Fibroblast of villous mesenchyme (primary cell): ENCODE data around the gene MLLT3. TPM values are rescaled to one million over a fixed set of nuclear protein-coding genes. Genes with fewer than 3 reads are reported as not detected.

ENCODE experiments used
- DNase-seq: peaks from one replicate; pipeline ENCODE4 v3.0.0-alpha.2; 2010; ENCODE audit warnings: low read depth
- H3K4me3 ChIP-seq: 2 replicates; pipeline ENCODE4 v1.5.1; 2011; ENCODE audit warnings: low read depth, mild to moderate bottlenecking, low read length
- total RNA-seq: library from RNA; depleted of rRNA; stranded (reverse); fragments of >200 nt; gene quantifications from 2 replicates; pipeline ENCODE4 v1.2.3, GENCODE V29; 2012
- TF ChIP-seq, protein P1 (sequence below): IDR thresholded peaks from 2 replicates; pipeline ENCODE4 v1.5.1; 2012; ENCODE audit warnings: low read depth, mild to moderate bottlenecking, low read length; ENCODE audit not compliant: insufficient read depth

The MLLT3 gene
- total RNA-seq, 1 donor = 44.9 TPM

DNA sequence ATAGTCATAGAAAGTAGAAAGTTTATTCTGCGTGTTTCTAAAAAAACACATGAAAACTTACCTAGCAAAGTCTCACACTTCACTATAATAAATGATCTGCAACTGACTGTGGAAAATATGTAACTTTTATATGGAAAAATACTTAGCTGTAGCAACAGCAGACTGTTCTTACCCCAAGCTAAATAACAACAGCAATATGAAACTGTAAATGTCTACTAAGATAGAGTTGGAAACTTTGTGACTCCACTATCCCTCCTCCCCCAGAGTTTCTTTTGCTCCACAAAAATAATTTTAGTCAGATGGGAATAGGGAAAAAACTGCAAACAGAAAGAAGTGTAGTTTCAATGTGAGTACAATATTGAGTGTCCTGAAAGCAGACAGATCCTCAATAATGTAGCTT, 21.0 kb downstream of the MLLT3 start:
- no peak for DNase-seq
- TF ChIP-seq, protein P1, sequence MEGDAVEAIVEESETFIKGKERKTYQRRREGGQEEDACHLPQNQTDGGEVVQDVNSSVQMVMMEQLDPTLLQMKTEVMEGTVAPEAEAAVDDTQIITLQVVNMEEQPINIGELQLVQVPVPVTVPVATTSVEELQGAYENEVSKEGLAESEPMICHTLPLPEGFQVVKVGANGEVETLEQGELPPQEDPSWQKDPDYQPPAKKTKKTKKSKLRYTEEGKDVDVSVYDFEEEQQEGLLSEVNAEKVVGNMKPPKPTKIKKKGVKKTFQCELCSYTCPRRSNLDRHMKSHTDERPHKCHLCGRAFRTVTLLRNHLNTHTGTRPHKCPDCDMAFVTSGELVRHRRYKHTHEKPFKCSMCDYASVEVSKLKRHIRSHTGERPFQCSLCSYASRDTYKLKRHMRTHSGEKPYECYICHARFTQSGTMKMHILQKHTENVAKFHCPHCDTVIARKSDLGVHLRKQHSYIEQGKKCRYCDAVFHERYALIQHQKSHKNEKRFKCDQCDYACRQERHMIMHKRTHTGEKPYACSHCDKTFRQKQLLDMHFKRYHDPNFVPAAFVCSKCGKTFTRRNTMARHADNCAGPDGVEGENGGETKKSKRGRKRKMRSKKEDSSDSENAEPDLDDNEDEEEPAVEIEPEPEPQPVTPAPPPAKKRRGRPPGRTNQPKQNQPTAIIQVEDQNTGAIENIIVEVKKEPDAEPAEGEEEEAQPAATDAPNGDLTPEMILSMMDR = no peak
- H3K4me3 ChIP-seq = no peak overlapping the region

DNA sequence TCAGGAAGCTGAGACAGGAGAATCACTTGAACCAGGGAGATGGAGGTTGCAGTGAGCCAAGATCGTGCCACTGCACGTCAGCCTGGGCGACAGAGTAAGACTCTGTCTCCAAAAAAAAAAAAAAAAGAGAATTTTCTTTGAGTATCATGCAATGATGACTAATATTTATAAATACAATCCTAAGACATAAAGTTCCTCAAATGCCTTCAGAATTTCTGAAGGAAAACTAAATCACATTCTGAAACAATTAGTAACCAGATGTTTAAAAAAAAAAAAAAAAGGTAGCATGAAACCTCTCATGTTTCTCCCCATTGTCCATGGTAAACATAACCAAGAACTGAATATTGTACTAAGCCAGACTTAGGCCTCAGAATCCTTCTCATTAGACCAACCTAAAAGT, 23.1 kb downstream of the MLLT3 start:
- TF ChIP-seq, protein P1 = no peak
- peak; percentile 34 for DNase-seq
- H3K4me3 ChIP-seq = no peak overlapping the region

DNA sequence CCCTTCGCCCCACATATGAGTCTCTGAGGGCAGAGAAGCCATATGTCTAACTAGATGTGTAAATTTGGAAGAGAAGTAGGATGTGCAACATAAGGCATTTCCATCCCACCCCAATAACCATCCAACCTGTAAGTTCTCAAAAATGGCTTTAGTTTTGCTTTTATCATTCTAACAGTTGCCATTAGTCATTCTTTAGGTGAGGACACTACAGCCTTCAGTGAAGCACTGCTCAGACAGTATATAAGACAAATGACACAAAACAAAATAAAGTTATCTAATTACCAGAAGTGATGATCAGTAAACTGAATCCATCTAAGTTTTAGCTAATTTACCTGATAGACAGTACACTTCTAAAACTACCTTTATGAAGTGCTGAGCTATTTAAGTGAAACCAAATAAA, 23.9 kb downstream of the MLLT3 start:
- TF ChIP-seq, protein P1 = no peak
- H3K4me3 ChIP-seq = no peak overlapping the region
- DNase-seq = no peak

DNA sequence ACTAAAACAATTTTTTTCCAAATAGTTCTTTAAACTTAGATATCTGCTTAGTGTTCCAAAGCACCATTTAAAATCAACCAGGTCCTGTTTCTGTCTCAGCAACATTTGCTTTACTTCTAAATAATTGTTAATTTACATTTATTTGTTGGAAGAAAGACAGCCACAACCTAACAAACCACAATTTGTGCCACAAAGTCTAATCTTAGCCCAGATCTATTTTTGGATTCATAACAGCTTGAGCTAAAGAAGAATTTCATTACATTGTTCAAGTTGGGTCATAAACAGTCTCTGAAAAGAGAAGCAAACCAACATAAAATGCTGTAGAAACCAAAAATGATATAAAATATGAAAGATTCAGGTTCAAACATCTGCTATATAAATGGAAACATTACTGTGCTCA, 24.4 kb downstream of the MLLT3 start:
- TF ChIP-seq, protein P1 = no peak
- no peak for DNase-seq

DNA sequence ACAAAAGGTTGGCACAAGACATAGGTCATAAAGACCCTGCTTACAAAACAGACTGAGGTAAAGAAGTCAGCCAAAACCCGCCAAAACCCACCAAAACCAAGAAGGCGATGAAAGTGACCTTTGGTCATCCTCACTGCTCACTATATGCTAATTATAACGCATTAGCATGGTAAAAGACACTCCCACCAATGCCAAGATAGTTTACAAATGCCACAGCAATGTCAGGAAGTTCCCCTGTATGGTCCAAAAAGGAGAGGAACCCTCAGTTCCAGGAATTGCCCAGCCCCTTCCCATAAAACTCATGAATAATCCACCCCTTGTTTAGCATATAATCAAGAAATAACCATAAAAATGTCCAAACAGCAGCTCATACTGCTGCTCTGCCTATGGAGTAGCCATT, 27.7 kb downstream of the MLLT3 start:
- TF ChIP-seq, protein P1 = no peak
- no peak for DNase-seq
- H3K4me3 ChIP-seq = no peak overlapping the region

More for the DNA sequence above, 24.4 kb downstream of the MLLT3 start:
- H3K4me3 ChIP-seq = no peak overlapping the region

DNA sequence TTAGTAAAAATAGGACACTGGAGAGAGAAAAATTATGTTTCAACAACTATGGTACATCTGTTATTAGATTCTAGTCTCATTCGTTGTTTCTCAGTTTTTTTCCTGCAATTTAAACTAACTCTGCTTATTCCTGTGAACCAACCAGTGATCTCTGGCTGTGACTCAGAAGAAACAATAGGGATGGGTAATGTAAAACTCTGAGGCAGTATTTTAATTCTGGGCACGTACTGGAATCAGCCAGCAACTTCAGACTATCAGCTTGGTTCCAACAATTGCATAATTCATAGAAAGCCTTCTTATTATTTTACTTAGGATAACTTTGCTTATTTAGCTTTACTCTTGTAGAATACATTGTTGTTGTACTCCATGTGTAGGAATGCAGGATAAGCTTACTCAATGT, 28.8 kb downstream of the MLLT3 start:
- DNase-seq = peak; percentile 50
- TF ChIP-seq, protein P1 = no peak
- H3K4me3 ChIP-seq = no peak overlapping the region

DNA sequence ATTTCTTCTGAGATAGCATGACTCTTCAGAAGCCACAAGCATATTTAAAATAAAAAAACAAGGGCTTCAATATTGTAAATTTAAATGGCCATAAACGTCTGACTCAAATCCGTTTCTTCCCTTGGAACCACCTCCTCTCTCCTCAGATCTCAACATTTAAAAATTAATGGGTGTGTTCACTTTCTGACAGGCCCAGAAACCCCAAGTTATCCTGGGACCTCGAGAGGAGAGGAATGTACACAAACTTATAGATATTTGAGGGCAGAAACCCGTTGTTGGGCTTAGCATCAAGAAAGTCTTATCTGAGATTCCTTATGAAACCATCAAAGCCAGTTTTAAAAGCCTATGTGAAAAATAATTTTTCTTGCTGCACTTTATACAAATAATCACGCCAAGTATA, 29.2 kb downstream of the MLLT3 start:
- no peak overlapping the region for H3K4me3 ChIP-seq
- TF ChIP-seq, protein P1 = no peak
- DNase-seq = peak; percentile 75
